OCI-LY1 (cell line): ENCODE results near the gene EPHA8.

Source experiments
- EZH2 ChIP-seq: fragments of 200-600 bp; sonication (generic), shearing (Covaris generic); IDR thresholded peaks from 2 replicates; pipeline ENCODE4 v1.8.0; 2017; ENCODE audit warnings: borderline replicate concordance, mixed run types, mild to moderate bottlenecking, antibody characterized with exemption, low read length, moderate library complexity, mixed read lengths
- TF ChIP-seq, protein P1 (sequence below): fragments of 200-600 bp; sonication (generic), shearing (Covaris generic); IDR thresholded peaks from 2 replicates; pipeline ENCODE4 v1.5.1; 2017; ENCODE audit warnings: mild to moderate bottlenecking, antibody characterized with exemption, low read length, moderate library complexity, mixed read lengths

DNA sequence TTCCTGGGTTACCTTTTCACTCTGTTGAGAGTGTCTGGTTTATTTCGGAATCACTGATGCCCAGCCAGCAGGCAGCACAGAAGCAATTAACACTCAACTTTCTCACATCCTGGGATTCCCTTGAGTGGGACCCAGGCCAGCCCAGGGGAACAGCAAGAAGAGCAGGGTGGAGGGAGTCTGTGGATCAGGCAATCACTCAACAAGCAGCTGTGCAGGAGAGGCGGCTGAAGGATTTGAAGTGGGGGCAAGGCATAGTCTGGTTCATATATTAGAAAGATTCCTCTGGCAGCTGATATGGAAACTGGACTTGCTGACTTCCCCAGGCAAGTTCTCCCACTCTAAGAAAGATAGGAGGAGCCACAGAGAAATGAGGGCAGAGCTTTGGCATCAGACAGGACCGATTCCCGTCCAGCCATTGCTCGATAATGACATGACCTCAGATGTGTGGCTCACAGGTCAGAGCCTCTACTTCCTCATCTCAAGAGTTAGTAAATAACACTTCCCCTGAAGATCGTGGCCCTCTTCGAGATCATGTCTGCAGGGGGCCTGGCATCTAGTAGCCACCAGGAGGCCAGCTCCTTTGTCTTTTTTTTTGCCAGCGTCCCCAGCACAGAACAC lies 12.4 kb downstream of the EPHA8 start:
- TF ChIP-seq, protein P1, sequence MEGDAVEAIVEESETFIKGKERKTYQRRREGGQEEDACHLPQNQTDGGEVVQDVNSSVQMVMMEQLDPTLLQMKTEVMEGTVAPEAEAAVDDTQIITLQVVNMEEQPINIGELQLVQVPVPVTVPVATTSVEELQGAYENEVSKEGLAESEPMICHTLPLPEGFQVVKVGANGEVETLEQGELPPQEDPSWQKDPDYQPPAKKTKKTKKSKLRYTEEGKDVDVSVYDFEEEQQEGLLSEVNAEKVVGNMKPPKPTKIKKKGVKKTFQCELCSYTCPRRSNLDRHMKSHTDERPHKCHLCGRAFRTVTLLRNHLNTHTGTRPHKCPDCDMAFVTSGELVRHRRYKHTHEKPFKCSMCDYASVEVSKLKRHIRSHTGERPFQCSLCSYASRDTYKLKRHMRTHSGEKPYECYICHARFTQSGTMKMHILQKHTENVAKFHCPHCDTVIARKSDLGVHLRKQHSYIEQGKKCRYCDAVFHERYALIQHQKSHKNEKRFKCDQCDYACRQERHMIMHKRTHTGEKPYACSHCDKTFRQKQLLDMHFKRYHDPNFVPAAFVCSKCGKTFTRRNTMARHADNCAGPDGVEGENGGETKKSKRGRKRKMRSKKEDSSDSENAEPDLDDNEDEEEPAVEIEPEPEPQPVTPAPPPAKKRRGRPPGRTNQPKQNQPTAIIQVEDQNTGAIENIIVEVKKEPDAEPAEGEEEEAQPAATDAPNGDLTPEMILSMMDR: no peak
- no peak for TF ChIP-seq EZH2
